SU-DHL-6 (cell line): ENCODE data around the gene MLKL.

Experiments
- H2AFZ ChIP-seq: fragments of 200-600 bp; sonication (generic); 2 replicates; pipeline ENCODE4 v1.6.1; 2014; ENCODE audit warnings: low read depth, mild to moderate bottlenecking, moderate library complexity, mixed read lengths, antibody characterized with exemption, low read length; ENCODE audit not compliant: severe bottlenecking
- H3F3A ChIP-seq: fragments of 200-600 bp; shearing (Covaris generic); 2 replicates; pipeline ENCODE4 v1.6.0; 2016; ENCODE audit warnings: antibody characterized with exemption, mild to moderate bottlenecking; ENCODE audit not compliant: insufficient read depth
- H3K27ac ChIP-seq: fragments of 200-600 bp; sonication (generic); 2 replicates; pipeline ENCODE4 v1.5.1; 2016; ENCODE audit warnings: low read depth, mild to moderate bottlenecking, low read length, moderate library complexity, mixed read lengths
- H3K27me3 ChIP-seq: fragments of 200-600 bp; sonication (generic), shearing (Covaris generic); 2 replicates; pipeline ENCODE4 v1.6.0; 2014; ENCODE audit warnings: mild to moderate bottlenecking, low read length
- H3K36me3 ChIP-seq: fragments of 200-600 bp; sonication (generic); 2 replicates; pipeline ENCODE4 v1.6.1; 2014; ENCODE audit warnings: mild to moderate bottlenecking, low read length, mixed read lengths
- H3K4me2 ChIP-seq: fragments of 300-600, 200-600 bp; shearing (Covaris generic), sonication (generic); 2 replicates; pipeline ENCODE4 v1.6.0; 2014; ENCODE audit warnings: low read length, low read depth, mild to moderate bottlenecking; ENCODE audit not compliant: poor library complexity, severe bottlenecking
- H3K4me3 ChIP-seq: fragments of 200-600 bp; sonication (generic); 2 replicates; pipeline ENCODE4 v1.5.1; 2014; ENCODE audit warnings: antibody characterized with exemption, low read length, mild to moderate bottlenecking, mixed read lengths; ENCODE audit not compliant: insufficient read depth, poor library complexity, severe bottlenecking
- H3K79me2 ChIP-seq: fragments of 200-600 bp; sonication (generic); 2 replicates; pipeline ENCODE4 v1.6.1; 2014; ENCODE audit warnings: mild to moderate bottlenecking, low read length, moderate library complexity; ENCODE audit not compliant: insufficient read depth
- H3K9ac ChIP-seq: fragments of 200-600 bp; sonication (generic); 2 replicates; pipeline ENCODE4 v1.7.0; 2014; ENCODE audit warnings: mild to moderate bottlenecking, low read length
- H3K9me2 ChIP-seq: fragments of 200-600 bp; sonication (generic); replicated peaks from 2 replicates; pipeline ENCODE4 v1.6.1; 2014; ENCODE audit warnings: low read length; ENCODE audit not compliant: insufficient read depth
- H3K9me3 ChIP-seq: fragments of 200-600 bp; sonication (generic); 2 replicates; pipeline ENCODE4 v1.6.1; 2014; ENCODE audit warnings: low read length, mixed read lengths; ENCODE audit not compliant: insufficient read depth
- H4K20me1 ChIP-seq: fragments of 200-600 bp; sonication (generic); 2 replicates; pipeline ENCODE4 v1.6.1; 2014; ENCODE audit warnings: low read depth, mild to moderate bottlenecking, antibody characterized with exemption, low read length, moderate library complexity, mixed read lengths
- CTCF ChIP-seq: fragments of 200-600 bp; sonication (generic); IDR thresholded peaks from one replicate; pipeline ENCODE4 v1.5.1; 2017; ENCODE audit warnings: antibody characterized with exemption, mild to moderate bottlenecking, low read length, moderate library complexity; ENCODE audit not compliant: insufficient read depth, poor library complexity, severe bottlenecking
- EZH2phosphoT487 ChIP-seq: fragments of 200-600 bp; sonication (generic), shearing (Covaris generic); conservative IDR thresholded peaks from 2 replicates; pipeline ENCODE4 v1.6.1; 2018; ENCODE audit warnings: mild to moderate bottlenecking, antibody characterized with exemption, low read length, moderate library complexity, mixed read lengths

The MLKL gene

GRCh38 chr16:74720579-74720978 is 19.9 kb upstream of the MLKL start:
- H3K27ac ChIP-seq, result no peak overlapping the region
- no peaks in the 10 kb centered on the region for H3K9me2 ChIP-seq
- no peak for TF ChIP-seq CTCF
- no peak for TF ChIP-seq EZH2phosphoT487
- no peak overlapping the region for H3K4me2 ChIP-seq
- no peaks in the 10 kb centered on the region for H4K20me1 ChIP-seq
- no peaks in the 10 kb centered on the region for H3K36me3 ChIP-seq
- no peaks in the 10 kb centered on the region for H3K79me2 ChIP-seq
- H3F3A ChIP-seq, result no peaks in the 10 kb centered on the region
- no peak overlapping the region for H3K4me3 ChIP-seq
- no peak overlapping the region for H2AFZ ChIP-seq
- no peaks in the 10 kb centered on the region for H3K9me3 ChIP-seq
- no peak overlapping the region for H3K9ac ChIP-seq
- no peaks in the 10 kb centered on the region for H3K27me3 ChIP-seq

- H3K9me3 ChIP-seq, result no peaks in the 10 kb centered on the region
- no peak overlapping the region for H2AFZ ChIP-seq
- TF ChIP-seq EZH2phosphoT487 (no peak), CTCF (no peak)
These were observed 18.3 kb upstream of the MLKL start for GRCh38 chr16:74718741-74719610.

GRCh38 chr16:74718140-74718539 is 17.5 kb upstream of the MLKL start:
- Histone ChIP-seq H3K9me3 (no peaks in the 10 kb centered on the region), H3F3A (no peaks in the 10 kb centered on the region), H2AFZ (no peak overlapping the region), H3K4me2 (no peak overlapping the region), H3K4me3 (no peak overlapping the region), H3K9me2 (no peaks in the 10 kb centered on the region), H3K36me3 (no peaks in the 10 kb centered on the region), H4K20me1 (no peaks in the 10 kb centered on the region), H3K79me2 (no peaks in the 10 kb centered on the region), H3K27me3 (no peaks in the 10 kb centered on the region), H3K9ac (no peak overlapping the region), H3K27ac (no peak overlapping the region)
- TF ChIP-seq EZH2phosphoT487, result no peak
- TF ChIP-seq CTCF, result no peak

More at GRCh38 chr16:74718741-74719610, 18.3 kb upstream of the MLKL start:
- no peak overlapping the region for H3K9ac ChIP-seq
- no peaks in the 10 kb centered on the region for H3K9me2 ChIP-seq
- no peak overlapping the region for H3K4me3 ChIP-seq
- no peaks in the 10 kb centered on the region for H3K36me3 ChIP-seq
- H3K4me2 ChIP-seq, result no peak overlapping the region
- no peaks in the 10 kb centered on the region for H3F3A ChIP-seq
- no peaks in the 10 kb centered on the region for H3K79me2 ChIP-seq
- no peaks in the 10 kb centered on the region for H4K20me1 ChIP-seq
- no peak overlapping the region for H3K27ac ChIP-seq
- no peaks in the 10 kb centered on the region for H3K27me3 ChIP-seq
